HFFc6 (cell line): ENCODE data around the gene L3MBTL3. TPM values are rescaled to one million over a fixed set of nuclear protein-coding genes. Genes with fewer than 3 reads are reported as not detected.

Experiments used
- DNase-seq: peaks from one replicate; pipeline ENCODE4 v3.0.0-alpha.2; 2018
- H3K27ac Mint-ChIP-seq: 2 replicates; pipeline ENCODE4 v1.8.0; 2020; ENCODE audit warnings: mild to moderate bottlenecking, mixed read lengths
- H3K27me3 Mint-ChIP-seq: 2 replicates; pipeline ENCODE4 v1.8.0; 2021; ENCODE audit warnings: mild to moderate bottlenecking, moderate library complexity, mixed read lengths; ENCODE audit not compliant: insufficient read depth
- H3K36me3 Mint-ChIP-seq: 2 replicates; pipeline ENCODE4 v1.8.0; 2021; ENCODE audit warnings: low read depth, mixed read lengths
- H3K4me1 Mint-ChIP-seq: 2 replicates; pipeline ENCODE4 v1.8.0; 2020; ENCODE audit warnings: low read depth, mixed read lengths
- H3K4me3 Mint-ChIP-seq: 2 replicates; pipeline ENCODE4 v1.8.0; 2020; ENCODE audit warnings: mild to moderate bottlenecking, moderate library complexity, mixed read lengths
- H3K9me3 Mint-ChIP-seq: 2 replicates; pipeline ENCODE4 v1.8.0; 2020; ENCODE audit warnings: mild to moderate bottlenecking, mixed read lengths
- CTCF ChIP-seq: fragments of 200-600 bp; sonication (generic); IDR thresholded peaks from 2 replicates; pipeline ENCODE4 v1.5.0; 2021; ENCODE audit warnings: antibody characterized with exemption, mild to moderate bottlenecking
- total RNA-seq, 6 experiments: library from RNA; stranded (reverse); fragmentation: NEBNext Ultra II Directional; extraction: Animal tissue kit (Norgen Biotek cat#: 25700); gene quantifications; 2 replicates in 1 of 6; 3 replicates in 5 of 6; pipeline ENCODE4 v1.2.3, GENCODE V29; 2021

The L3MBTL3 gene
- total RNA-seq, 6 experiments from 2014 or later: 7.4 to 8.8 (median 8.2) TPM

GRCh38 chr6:130120731-130121130, 102.3 kb downstream of the L3MBTL3 start:
- H3K4me1 Mint-ChIP-seq: no peaks in the 10 kb centered on the region
- DNase-seq: no peak

GRCh38 chr6:130122243-130122642, 103.9 kb downstream of the L3MBTL3 start:
- no peak overlapping the region for H3K27ac Mint-ChIP-seq
- TF ChIP-seq CTCF: no peak
- H3K9me3 Mint-ChIP-seq: no peaks in the 10 kb centered on the region
- H3K4me1 Mint-ChIP-seq: no peaks in the 10 kb centered on the region
- H3K27me3 Mint-ChIP-seq: no peaks in the 10 kb centered on the region
- no peak for DNase-seq
- no peak overlapping the region for H3K4me3 Mint-ChIP-seq
- no peaks in the 10 kb centered on the region for H3K36me3 Mint-ChIP-seq

More at GRCh38 chr6:130120731-130121130, 102.3 kb downstream of the L3MBTL3 start:
- Mint-ChIP-seq H3K36me3 (no peaks in the 10 kb centered on the region), H3K9me3 (no peaks in the 10 kb centered on the region), H3K4me3 (no peak overlapping the region), H3K27ac (no peak overlapping the region), H3K27me3 (no peaks in the 10 kb centered on the region)
- TF ChIP-seq CTCF: no peak

GRCh38 chr6:130127195-130127594, 108.8 kb downstream of the L3MBTL3 start:
- no peak for TF ChIP-seq CTCF
- no peaks in the 10 kb centered on the region for H3K9me3 Mint-ChIP-seq
- H3K27me3 Mint-ChIP-seq: no peaks in the 10 kb centered on the region
- no peak for DNase-seq
- no peak overlapping the region for H3K27ac Mint-ChIP-seq
- H3K36me3 Mint-ChIP-seq: no peaks in the 10 kb centered on the region
- H3K4me3 Mint-ChIP-seq: no peak overlapping the region
- H3K4me1 Mint-ChIP-seq: peaks cover 9% of the 10 kb centered on the region

GRCh38 chr6:130128326-130128725, 109.9 kb downstream of the L3MBTL3 start:
- no peaks in the 10 kb centered on the region for H3K9me3 Mint-ChIP-seq
- no peak for DNase-seq
- no peak overlapping the region for H3K27ac Mint-ChIP-seq
- no peak for TF ChIP-seq CTCF
- H3K4me3 Mint-ChIP-seq: no peak overlapping the region
- no peaks in the 10 kb centered on the region for H3K36me3 Mint-ChIP-seq
- H3K4me1 Mint-ChIP-seq: peaks cover 9% of the 10 kb centered on the region
- no peaks in the 10 kb centered on the region for H3K27me3 Mint-ChIP-seq

GRCh38 chr6:130129762-130130246, 111.4 kb downstream of the L3MBTL3 start:
- Mint-ChIP-seq H3K4me1 (peaks cover 9% of the 10 kb centered on the region), H3K27me3 (no peaks in the 10 kb centered on the region), H3K27ac (no peak overlapping the region), H3K36me3 (no peaks in the 10 kb centered on the region), H3K4me3 (no peak overlapping the region), H3K9me3 (no peaks in the 10 kb centered on the region)
- no peak for TF ChIP-seq CTCF
- DNase-seq: no peak

GRCh38 chr6:130132286-130132701, 113.9 kb downstream of the L3MBTL3 start:
- Mint-ChIP-seq H3K4me1 (peaks cover 9% of the 10 kb centered on the region), H3K27ac (no peak overlapping the region), H3K36me3 (no peaks in the 10 kb centered on the region), H3K27me3 (no peaks in the 10 kb centered on the region; the same call in 1 of the 2 replicates), H3K9me3 (no peaks in the 10 kb centered on the region), H3K4me3 (no peak overlapping the region)
- DNase-seq: no peak
- no peak for TF ChIP-seq CTCF
